DMS114 treated with DMSO at 0.1 percent for 48 hours (cell line): ENCODE measurements around the gene TIAM2.
"Not testable (repeated sequence)": the region's sequence is repeated elsewhere in the genome, so short reads cannot be mapped to it uniquely, and the experiment has no call there.

Source experiments
- DNase-seq: peaks from one replicate; lab custom pipeline; 2025; ENCODE audit not compliant: unreplicated experiment; lab: John Stamatoyannopoulos, UW

The TIAM2 gene

GRCh38 chr6:155091756-155092155 is 96.6 kb downstream of the TIAM2 start:
- no peak for DNase-seq

- no peak for DNase-seq
These were observed 98.3 kb downstream of the TIAM2 start for GRCh38 chr6:155093430-155093829.

- no peak for DNase-seq
These were observed 105.0 kb downstream of the TIAM2 start for GRCh38 chr6:155100087-155100486.

DNA sequence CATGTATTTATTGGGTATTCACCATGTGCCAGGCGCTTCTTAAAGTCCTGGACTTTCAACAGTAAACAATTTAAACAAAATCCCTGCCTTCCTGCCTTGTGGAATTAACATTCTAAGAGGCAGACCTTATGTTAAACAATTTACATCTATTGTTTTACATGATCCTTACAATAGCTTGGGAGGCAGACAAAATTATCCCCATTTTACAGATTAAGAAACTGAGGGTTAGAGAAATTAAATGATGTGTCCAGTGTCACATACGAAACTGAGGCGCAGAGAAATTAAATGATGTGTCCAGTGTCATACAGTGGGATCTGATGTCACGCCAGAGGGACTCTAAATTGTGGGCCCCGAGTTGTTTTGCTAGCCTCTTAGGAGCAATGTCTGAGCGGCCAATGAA is 105.5 kb downstream of the TIAM2 start:
- no peak for DNase-seq

GRCh38 chr6:155103083-155103645 is 108.0 kb downstream of the TIAM2 start:
- DNase-seq = not testable (repeated sequence)

- DNase-seq = no peak
These were observed 108.8 kb downstream of the TIAM2 start for GRCh38 chr6:155103816-155104366.

- no peak for DNase-seq
These were observed 111.5 kb downstream of the TIAM2 start for GRCh38 chr6:155106456-155107115.

DNA sequence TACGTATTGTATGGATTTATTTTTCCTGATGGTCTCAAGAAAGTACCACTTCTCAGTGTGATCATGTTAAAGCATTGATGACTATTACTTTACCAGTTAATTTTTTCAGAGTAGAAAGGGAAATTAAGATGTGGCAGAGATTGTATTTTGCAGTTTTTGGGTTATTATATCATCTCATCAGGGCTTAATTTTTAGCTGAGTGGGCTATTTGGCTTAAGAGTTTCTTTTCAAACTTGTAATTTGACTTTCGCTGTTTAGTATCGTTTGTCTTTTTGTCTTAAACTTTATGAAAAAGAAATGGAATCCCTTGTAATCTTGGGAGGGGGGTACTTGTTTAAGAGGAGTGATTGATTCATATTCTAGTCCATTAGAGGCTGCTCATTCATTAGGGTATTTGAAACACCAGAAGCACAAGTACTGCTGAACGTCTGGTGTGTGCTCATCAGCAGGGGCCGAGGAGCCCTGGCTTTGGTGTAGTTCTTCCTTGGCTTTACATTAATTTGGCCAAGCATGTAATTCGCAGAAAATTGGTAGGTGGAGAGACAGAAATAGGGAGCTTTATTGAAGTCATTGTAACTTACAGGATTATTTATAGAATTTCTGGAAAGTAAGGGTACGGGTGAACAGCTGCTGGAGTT is 112.4 kb downstream of the TIAM2 start:
- no peak for DNase-seq

- DNase-seq = no peak
These were observed 113.1 kb downstream of the TIAM2 start for GRCh38 chr6:155108070-155108820.

- DNase-seq = no peak
These were observed 115.6 kb downstream of the TIAM2 start for GRCh38 chr6:155110721-155111120.

DNA sequence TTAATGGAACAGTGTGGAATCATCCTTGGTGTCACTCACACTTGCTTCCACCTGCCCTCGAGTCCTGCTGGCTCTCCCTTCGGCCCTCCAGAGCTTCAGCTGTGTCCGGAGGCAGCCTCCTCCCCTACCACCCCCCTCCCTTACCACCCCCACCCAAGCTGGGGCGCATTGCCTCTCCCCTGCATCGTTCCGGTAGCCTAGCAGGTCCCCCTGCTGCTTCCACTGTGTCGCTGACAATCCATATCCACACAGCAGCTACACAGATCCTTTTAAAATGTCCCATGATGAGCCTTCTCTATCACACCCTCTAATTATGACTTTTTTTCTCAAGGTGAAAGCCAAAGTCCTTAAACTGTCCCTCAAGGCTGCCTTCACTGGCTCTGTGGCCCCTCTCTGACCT is 117.6 kb downstream of the TIAM2 start:
- DNase-seq = no peak

- no peak for DNase-seq
These were observed 120.9 kb downstream of the TIAM2 start for GRCh38 chr6:155115893-155116570.

DNA sequence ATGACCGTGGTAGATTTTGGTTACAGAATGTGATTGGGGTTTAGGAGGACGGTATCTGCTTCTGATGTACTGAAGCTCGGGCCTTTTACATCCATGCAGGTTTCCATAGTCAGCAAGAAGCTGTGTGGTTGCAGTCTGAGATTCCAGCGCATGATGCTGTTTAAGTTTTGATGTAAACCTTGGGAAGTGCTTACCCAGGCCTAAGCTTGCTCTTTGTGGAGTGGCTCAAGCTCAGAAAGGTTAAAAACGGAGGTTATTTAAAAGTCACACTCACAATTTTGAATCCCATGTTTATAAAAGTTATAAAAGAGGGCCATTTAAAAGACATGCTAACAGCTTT is 121.4 kb downstream of the TIAM2 start:
- no peak for DNase-seq

- no peak for DNase-seq
These were observed 122.1 kb downstream of the TIAM2 start for GRCh38 chr6:155117256-155117655.

DNA sequence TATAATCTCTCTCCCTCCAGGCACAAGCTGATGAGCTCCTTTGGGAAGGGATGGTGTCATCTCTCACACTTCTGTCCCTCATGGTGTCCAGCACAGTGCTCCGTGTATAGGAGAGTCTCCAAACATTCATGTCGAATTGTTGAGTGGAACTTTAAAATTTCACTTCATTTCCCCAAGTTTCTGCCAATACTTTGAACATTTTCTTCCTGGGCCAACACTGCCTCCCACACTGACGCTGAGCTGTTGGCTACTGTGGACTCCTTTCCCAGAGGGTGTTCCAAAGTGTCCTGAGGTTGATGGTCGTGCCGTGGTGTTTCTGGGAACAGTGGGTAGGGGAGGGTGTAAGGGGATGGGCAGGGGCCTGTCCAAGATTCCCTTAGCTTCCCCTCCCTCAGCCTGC is 122.7 kb downstream of the TIAM2 start:
- no peak for DNase-seq

GRCh38 chr6:155119201-155119600 is 124.1 kb downstream of the TIAM2 start:
- DNase-seq = not testable (repeated sequence)

DNA sequence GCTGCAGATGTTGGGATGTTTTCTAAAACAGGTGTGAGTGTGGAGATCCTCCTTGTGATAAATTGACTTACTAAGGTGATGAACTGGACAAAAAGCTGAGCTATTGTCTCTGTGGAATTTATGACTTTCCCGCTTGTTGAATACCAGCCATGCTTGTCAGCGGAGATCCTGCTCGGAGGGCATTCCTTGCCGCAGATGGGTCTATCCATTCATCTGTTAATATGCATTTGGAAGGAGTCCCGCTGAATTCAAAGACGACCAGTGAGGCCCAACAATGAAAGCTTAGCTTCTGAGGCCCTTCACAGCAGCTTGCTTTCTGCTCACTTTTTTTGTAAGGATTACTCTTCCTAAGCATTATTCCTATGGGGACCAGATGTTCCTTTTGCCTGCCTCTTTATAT is 124.9 kb downstream of the TIAM2 start:
- DNase-seq = no peak

DNA sequence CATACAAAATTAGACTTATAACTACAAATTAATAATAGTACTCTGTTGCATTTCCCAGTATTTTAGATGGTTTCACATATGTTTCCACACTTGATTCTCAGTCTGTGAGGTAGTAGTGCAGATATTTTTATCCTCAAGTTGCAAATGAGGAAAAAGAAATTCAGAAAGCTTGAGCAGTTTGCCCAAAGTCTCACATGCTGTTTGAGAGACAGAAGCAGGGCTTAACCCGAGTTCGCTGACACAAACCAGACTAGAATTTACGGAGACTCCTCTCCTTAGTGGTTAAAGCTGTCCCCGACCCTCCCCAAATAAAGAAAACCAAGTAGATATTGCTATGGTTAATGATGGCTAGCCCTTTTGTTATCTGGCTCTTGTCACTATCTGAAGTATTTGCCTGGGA is 126.2 kb downstream of the TIAM2 start:
- DNase-seq = no peak

GRCh38 chr6:155121699-155122098 is 126.6 kb downstream of the TIAM2 start:
- no peak for DNase-seq

- DNase-seq = no peak
These were observed 127.3 kb downstream of the TIAM2 start for GRCh38 chr6:155122199-155122950.
